Smooth muscle cell (in vitro differentiated cells): ENCODE measurements around the gene PYCARD. TPM values are rescaled to one million over a fixed set of nuclear protein-coding genes. Genes with fewer than 3 reads are reported as not detected.

Source experiments
- DNase-seq: peaks from one replicate; lab custom pipeline; 2025; ENCODE audit not compliant: unreplicated experiment; lab: John Stamatoyannopoulos, UW
- H2AFZ ChIP-seq: fragments of 200-600 bp; sonication (generic); 2 replicates; pipeline ENCODE4 v1.6.0; 2016; ENCODE audit warnings: antibody characterized with exemption, low read depth, mild to moderate bottlenecking
- H3F3A ChIP-seq: fragments of 200-600 bp; sonication (generic); 2 replicates; pipeline ENCODE4 v1.6.0; 2017; ENCODE audit warnings: antibody characterized with exemption, low read depth
- H3K27ac ChIP-seq: fragments of 200-600 bp; sonication (generic); 2 replicates; pipeline ENCODE4 v1.5.1; 2016; ENCODE audit warnings: low read depth, mild to moderate bottlenecking
- H3K27me3 ChIP-seq: fragments of 200-600 bp; sonication (generic); 2 replicates; pipeline ENCODE4 v1.6.1; 2016; ENCODE audit warnings: low read depth, mild to moderate bottlenecking
- H3K36me3 ChIP-seq: fragments of 200-600 bp; sonication (generic); 2 replicates; pipeline ENCODE4 v1.5.1; 2016; ENCODE audit warnings: low read depth
- H3K4me1 ChIP-seq: fragments of 200-600 bp; sonication (generic); 2 replicates; pipeline ENCODE4 v1.5.1; 2016; ENCODE audit warnings: low read depth
- H3K4me2 ChIP-seq: fragments of 200-600 bp; sonication (generic); 2 replicates; pipeline ENCODE4 v1.6.0; 2016; ENCODE audit warnings: mild to moderate bottlenecking
- H3K4me3 ChIP-seq: fragments of 200-600 bp; sonication (generic); 2 replicates; pipeline ENCODE4 v1.5.1; 2016; ENCODE audit warnings: mild to moderate bottlenecking
- H3K79me2 ChIP-seq: fragments of 200-600 bp; sonication (generic); 2 replicates; pipeline ENCODE4 v1.6.0; 2016; ENCODE audit warnings: low read depth, mild to moderate bottlenecking
- H3K9ac ChIP-seq: fragments of 200-600 bp; sonication (generic); 2 replicates; pipeline ENCODE4 v1.6.0; 2016; ENCODE audit warnings: low read depth
- H3K9me3 ChIP-seq: fragments of 200-600 bp; sonication (generic); replicated peaks from 2 replicates; pipeline ENCODE4 v1.5.1; 2016; ENCODE audit warnings: low read depth
- H4K20me1 ChIP-seq: fragments of 200-600 bp; sonication (generic); 2 replicates; pipeline ENCODE4 v1.6.0; 2016; ENCODE audit warnings: low read depth
- CTCF ChIP-seq: fragments of 200-600 bp; sonication (generic); IDR thresholded peaks from 2 replicates; pipeline ENCODE4 v1.5.1; 2017; ENCODE audit warnings: borderline replicate concordance, mild to moderate bottlenecking, antibody characterized with exemption; ENCODE audit not compliant: insufficient read depth, poor library complexity, severe bottlenecking
- WGBS: methylation state at CpG from one replicate; pipeline ENCODE4 v1.1.7; 2016; ENCODE audit warnings: low lambda C conversion rate; 5-methylcytosine and 5-hydroxymethylcytosine counted together
- polyA plus RNA-seq: library from polyadenylated mRNA; unstranded; fragments of >200 nt; fragmentation: Nextera tagmentation; extraction: Ambion mirVana; gene quantifications from 2 replicates; pipeline ENCODE4 v1.2.1, GENCODE V29; 2016
- total RNA-seq: library from RNA; depleted of rRNA; stranded (reverse); fragments of >200 nt; gene quantifications from 2 replicates; pipeline ENCODE4 v1.2.3, GENCODE V29; 2014

Gene PYCARD
- total and polyA plus RNA-seq, 2 experiments from 2014 or later: 10.1 to 30.8 TPM

GRCh38 chr16:31213877-31214707, 11.5 kb upstream of the PYCARD start, which contains the start of gene TRIM72:
Gene TRIM72, plus strand, starts transcription at chr16:31214119. Its CDS starts 620 bp downstream, at chr16:31214739.
- no peaks in the 10 kb centered on the region for H3K9me3 ChIP-seq
- no peaks in the 10 kb centered on the region for H3F3A ChIP-seq
- TF ChIP-seq CTCF: no peak
- no peaks in the 10 kb centered on the region for H3K79me2 ChIP-seq
- H4K20me1 ChIP-seq: no peaks in the 10 kb centered on the region
- H2AFZ ChIP-seq: no peak within 1 kb of the TSS
- H3K27me3 ChIP-seq: peaks cover 74% of the 10 kb centered on the region
- no peaks in the 10 kb centered on the region for H3K36me3 ChIP-seq
- 56% methylated on average over 25 of the region's 25 CpGs for WGBS
- no peak within 1 kb of the TSS for H3K27ac ChIP-seq
- peak within 1 kb of the TSS; percentile 49 for H3K4me3 ChIP-seq
- H3K4me2 ChIP-seq: peak within 1 kb of the TSS; percentile 88
- DNase-seq: no peak
- H3K4me1 ChIP-seq: peaks cover 23% of the 10 kb centered on the region
- no peak within 1 kb of the TSS for H3K9ac ChIP-seq

GRCh38 chr16:31213342-31213741, 10.8 kb upstream of the PYCARD start:
- H2AFZ ChIP-seq: no peak overlapping the region

GRCh38 chr16:31206776-31207175, 4.2 kb upstream of the PYCARD start:
- Histone ChIP-seq H3F3A (no peaks in the 10 kb centered on the region), H3K9me3 (no peaks in the 10 kb centered on the region), H3K27me3 (peaks cover 34% of the 10 kb centered on the region), H4K20me1 (peaks cover 3% of the 10 kb centered on the region), H3K79me2 (no peaks in the 10 kb centered on the region), H2AFZ (no peak overlapping the region), H3K36me3 (no peaks in the 10 kb centered on the region), H3K9ac (no peak overlapping the region), H3K4me1 (peaks cover under 1% of the 10 kb centered on the region), H3K4me3 (no peak overlapping the region), H3K4me2 (no peak overlapping the region), H3K27ac (no peak overlapping the region)
- 87% methylated on average over 6 of the region's 6 CpGs for WGBS
- no peak for TF ChIP-seq CTCF
- DNase-seq: no peak

More at GRCh38 chr16:31213342-31213741, 10.8 kb upstream of the PYCARD start:
- H3K36me3 ChIP-seq: no peaks in the 10 kb centered on the region
- WGBS: 90% methylated on average over 1 of the region's 1 CpG
- no peaks in the 10 kb centered on the region for H3K79me2 ChIP-seq
- no peak for TF ChIP-seq CTCF
- H3F3A ChIP-seq: no peaks in the 10 kb centered on the region
- no peak overlapping the region for H3K4me3 ChIP-seq
- peaks cover 23% of the 10 kb centered on the region for H3K4me1 ChIP-seq
- no peak overlapping the region for H3K27ac ChIP-seq
- DNase-seq: no peak
- no peak overlapping the region for H3K4me2 ChIP-seq
- H3K27me3 ChIP-seq: peaks cover 66% of the 10 kb centered on the region
- no peaks in the 10 kb centered on the region for H4K20me1 ChIP-seq
- no peaks in the 10 kb centered on the region for H3K9me3 ChIP-seq
- H3K9ac ChIP-seq: no peak overlapping the region
